ENCODE measurements around the gene GBF1. TPM values are rescaled to one million over a fixed set of nuclear protein-coding genes. Genes with fewer than 3 reads are reported as not detected.
A peak's percentile ranks its signal among the peaks of the same experiment; 100 is the strongest.
"Not testable (repeated sequence)": the region's sequence is repeated elsewhere in the genome, so short reads cannot be mapped to it uniquely, and the experiment has no call there.

Gene GBF1
- total RNA-seq, 1 donor from 2014 or later = 59.9 TPM

DNA sequence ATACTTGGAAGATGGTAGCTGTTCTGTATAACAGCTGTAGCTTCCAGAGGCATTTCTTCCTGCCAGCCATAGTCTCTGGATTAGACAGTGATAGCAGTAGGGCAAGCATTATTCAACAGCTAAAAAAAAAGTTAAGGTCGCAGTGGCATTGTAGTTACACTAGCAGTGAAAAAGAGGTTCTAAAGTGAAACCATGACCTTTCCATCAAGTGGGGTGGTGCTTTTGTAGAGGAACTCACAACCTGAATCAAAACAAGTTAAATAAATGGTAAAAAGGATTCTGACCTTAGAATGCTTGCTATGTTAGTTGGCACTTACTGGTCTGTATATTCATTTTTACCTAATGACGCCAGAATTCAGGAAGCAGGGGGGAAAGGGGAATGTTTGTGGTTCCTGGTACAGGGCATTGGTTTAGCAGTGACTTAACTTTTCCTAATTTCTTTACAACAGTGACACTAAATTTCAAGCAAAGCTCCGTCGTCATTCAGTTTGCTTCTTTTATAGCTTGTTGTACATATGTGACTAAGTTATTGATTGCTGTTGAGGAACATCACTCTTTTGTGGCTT is 55.0 kb downstream of the GBF1 start:
- H3K27ac Mint-ChIP-seq (ENCODE audit: unreplicated experiment) = peak overlapping the region; percentile 68
- no peak for DNase-seq (ENCODE audit: extremely low spot score, unreplicated experiment)
- H3K4me3 Mint-ChIP-seq (ENCODE audit: unreplicated experiment) = peak overlapping the region; percentile 1
- no peaks in the 10 kb centered on the region for H3K36me3 Mint-ChIP-seq (ENCODE audit: unreplicated experiment)
- TF ChIP-seq, protein P1, sequence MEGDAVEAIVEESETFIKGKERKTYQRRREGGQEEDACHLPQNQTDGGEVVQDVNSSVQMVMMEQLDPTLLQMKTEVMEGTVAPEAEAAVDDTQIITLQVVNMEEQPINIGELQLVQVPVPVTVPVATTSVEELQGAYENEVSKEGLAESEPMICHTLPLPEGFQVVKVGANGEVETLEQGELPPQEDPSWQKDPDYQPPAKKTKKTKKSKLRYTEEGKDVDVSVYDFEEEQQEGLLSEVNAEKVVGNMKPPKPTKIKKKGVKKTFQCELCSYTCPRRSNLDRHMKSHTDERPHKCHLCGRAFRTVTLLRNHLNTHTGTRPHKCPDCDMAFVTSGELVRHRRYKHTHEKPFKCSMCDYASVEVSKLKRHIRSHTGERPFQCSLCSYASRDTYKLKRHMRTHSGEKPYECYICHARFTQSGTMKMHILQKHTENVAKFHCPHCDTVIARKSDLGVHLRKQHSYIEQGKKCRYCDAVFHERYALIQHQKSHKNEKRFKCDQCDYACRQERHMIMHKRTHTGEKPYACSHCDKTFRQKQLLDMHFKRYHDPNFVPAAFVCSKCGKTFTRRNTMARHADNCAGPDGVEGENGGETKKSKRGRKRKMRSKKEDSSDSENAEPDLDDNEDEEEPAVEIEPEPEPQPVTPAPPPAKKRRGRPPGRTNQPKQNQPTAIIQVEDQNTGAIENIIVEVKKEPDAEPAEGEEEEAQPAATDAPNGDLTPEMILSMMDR (IDR thresholded peaks at IDR 0.05) = no peak
- no peaks in the 10 kb centered on the region for H3K9me3 Mint-ChIP-seq (ENCODE audit: unreplicated experiment)
- H3K4me1 Mint-ChIP-seq (ENCODE audit: unreplicated experiment) = peaks cover 21% of the 10 kb centered on the region
- no peaks in the 10 kb centered on the region for H3K27me3 Mint-ChIP-seq (ENCODE audit: unreplicated experiment)

DNA sequence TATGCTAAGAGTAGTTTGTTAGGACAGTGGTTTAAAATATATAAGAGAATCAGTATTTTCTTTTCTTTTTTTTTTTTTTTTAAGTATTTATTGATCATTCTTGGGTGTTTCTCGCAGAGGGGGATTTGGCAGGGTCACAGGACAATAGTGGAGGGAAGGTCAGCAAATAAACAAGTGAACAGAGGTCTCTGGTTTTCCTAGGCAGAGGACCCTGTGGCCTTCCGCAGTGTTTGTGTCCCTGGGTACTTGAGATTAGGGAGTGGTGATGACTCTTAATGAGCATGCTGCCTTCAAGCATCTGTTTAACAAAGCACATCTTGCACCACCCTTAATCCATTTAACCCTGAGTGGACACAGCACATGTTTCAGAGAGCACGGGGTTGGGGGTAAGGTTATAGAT is 55.6 kb downstream of the GBF1 start:
- Mint-ChIP-seq H3K27ac (ENCODE audit: unreplicated experiment) (peak overlapping the region; percentile 68), H3K4me1 (ENCODE audit: unreplicated experiment) (peaks cover 21% of the 10 kb centered on the region)
- DNase-seq (ENCODE audit: extremely low spot score, unreplicated experiment); H3K4me3 Mint-ChIP-seq (ENCODE audit: unreplicated experiment); H3K36me3 Mint-ChIP-seq (ENCODE audit: unreplicated experiment); H3K27me3 Mint-ChIP-seq (ENCODE audit: unreplicated experiment); H3K9me3 Mint-ChIP-seq (ENCODE audit: unreplicated experiment): not testable (repeated sequence)

DNA sequence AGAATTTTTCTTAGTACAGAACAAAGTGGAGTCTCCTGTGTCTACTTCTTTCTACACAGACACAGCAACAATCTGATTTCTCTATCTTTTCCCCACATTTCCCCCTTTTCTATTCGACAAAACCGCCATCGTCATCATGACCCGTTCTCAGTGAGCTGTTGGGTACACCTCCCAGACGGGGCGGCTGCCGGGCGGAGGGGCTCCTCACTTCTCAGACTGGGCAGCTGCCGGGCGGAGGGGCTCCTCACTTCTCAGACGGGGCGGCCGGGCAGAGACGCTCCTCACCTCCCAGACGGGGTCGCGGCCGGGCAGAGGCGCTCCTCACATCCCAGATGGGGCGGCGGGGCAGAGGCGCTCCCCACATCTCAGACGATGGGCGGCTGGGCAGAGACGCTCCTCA is 56.0 kb downstream of the GBF1 start:
- H3K36me3 Mint-ChIP-seq (ENCODE audit: unreplicated experiment); H3K4me3 Mint-ChIP-seq (ENCODE audit: unreplicated experiment); DNase-seq (ENCODE audit: extremely low spot score, unreplicated experiment); H3K9me3 Mint-ChIP-seq (ENCODE audit: unreplicated experiment); H3K27me3 Mint-ChIP-seq (ENCODE audit: unreplicated experiment): not testable (repeated sequence)
- Mint-ChIP-seq H3K4me1 (ENCODE audit: unreplicated experiment) (peaks cover 21% of the 10 kb centered on the region), H3K27ac (ENCODE audit: unreplicated experiment) (peak overlapping the region; percentile 68)

DNA sequence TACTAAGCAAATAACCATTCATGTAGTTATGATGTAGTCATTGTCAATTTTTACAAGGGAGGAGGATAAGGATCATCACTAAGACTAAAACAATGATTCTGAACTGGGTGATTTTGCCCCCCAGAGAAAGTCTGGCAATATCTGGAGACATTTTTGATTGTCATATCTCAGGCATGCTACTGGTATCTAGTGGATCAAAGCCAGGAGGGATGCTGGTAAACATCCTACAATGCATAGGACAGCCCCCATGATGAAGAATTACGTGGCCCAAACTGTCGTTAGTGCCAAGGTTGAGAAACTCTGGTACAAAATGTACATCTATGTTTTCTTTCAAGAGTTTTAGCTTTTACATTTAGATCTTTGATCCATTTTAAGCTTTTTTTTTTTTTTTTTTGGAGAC is 57.3 kb downstream of the GBF1 start:
- no peak for DNase-seq (ENCODE audit: extremely low spot score, unreplicated experiment)
- TF ChIP-seq, protein P1 (IDR thresholded peaks at IDR 0.05) = no peak
- H3K4me3 Mint-ChIP-seq (ENCODE audit: unreplicated experiment) = no peak overlapping the region
- H3K27ac Mint-ChIP-seq (ENCODE audit: unreplicated experiment) = no peak overlapping the region
- no peaks in the 10 kb centered on the region for H3K9me3 Mint-ChIP-seq (ENCODE audit: unreplicated experiment)
- no peaks in the 10 kb centered on the region for H3K36me3 Mint-ChIP-seq (ENCODE audit: unreplicated experiment)
- no peaks in the 10 kb centered on the region for H3K27me3 Mint-ChIP-seq (ENCODE audit: unreplicated experiment)
- peaks cover 21% of the 10 kb centered on the region for H3K4me1 Mint-ChIP-seq (ENCODE audit: unreplicated experiment)

DNA sequence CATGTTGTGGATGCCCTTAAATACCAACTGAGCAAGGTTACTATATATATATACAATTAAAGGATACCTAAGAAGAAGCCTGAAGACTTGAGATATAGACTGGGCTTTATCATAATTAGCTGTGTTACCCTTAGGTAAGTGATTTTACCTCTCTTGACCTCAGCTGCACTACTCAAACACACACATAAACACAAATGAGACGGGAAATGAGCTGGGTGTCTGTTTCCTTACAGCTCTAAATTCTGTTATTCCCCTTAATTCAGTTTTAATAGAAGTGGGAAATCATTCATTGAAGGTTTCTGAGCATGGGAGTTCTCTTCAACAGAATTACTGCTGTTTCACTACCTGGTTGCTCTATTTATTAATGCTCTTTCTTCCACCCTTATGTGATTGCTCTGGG is 60.7 kb downstream of the GBF1 start:
- Mint-ChIP-seq H3K27me3 (ENCODE audit: unreplicated experiment) (no peaks in the 10 kb centered on the region), H3K4me3 (ENCODE audit: unreplicated experiment) (no peak overlapping the region)

DNA sequence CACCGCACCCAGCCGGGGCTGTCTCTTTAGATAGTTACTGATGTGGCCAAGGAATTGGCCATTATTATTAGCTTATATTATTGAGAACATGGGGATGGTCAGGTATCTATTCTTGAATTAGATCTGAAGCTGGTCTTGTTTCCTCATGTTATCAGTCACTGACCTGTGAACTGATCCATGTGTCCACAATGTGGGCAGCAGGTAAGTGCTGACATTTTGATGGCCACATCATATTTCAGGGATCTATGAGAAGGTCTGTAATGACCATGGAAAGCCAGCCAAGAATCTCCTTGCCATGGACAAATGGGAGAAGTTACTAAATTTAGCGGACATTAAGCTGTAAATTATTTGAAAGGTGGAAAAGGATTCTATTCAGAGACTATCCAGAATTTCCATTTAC is 61.4 kb downstream of the GBF1 start:
- DNase-seq (ENCODE audit: extremely low spot score, unreplicated experiment) = no peak
- TF ChIP-seq, protein P1 (IDR thresholded peaks at IDR 0.05) = no peak
- no peaks in the 10 kb centered on the region for H3K27me3 Mint-ChIP-seq (ENCODE audit: unreplicated experiment)
- H3K9me3 Mint-ChIP-seq (ENCODE audit: unreplicated experiment) = no peaks in the 10 kb centered on the region
- H3K4me3 Mint-ChIP-seq (ENCODE audit: unreplicated experiment) = no peak overlapping the region
- peaks cover 5% of the 10 kb centered on the region for H3K36me3 Mint-ChIP-seq (ENCODE audit: unreplicated experiment)
- H3K27ac Mint-ChIP-seq (ENCODE audit: unreplicated experiment) = no peak overlapping the region
- H3K4me1 Mint-ChIP-seq (ENCODE audit: unreplicated experiment) = peaks cover 30% of the 10 kb centered on the region

More for the DNA sequence above, 60.7 kb downstream of the GBF1 start:
- TF ChIP-seq, protein P1 (IDR thresholded peaks at IDR 0.05) = no peak
- DNase-seq (ENCODE audit: extremely low spot score, unreplicated experiment) = no peak
- Mint-ChIP-seq H3K9me3 (ENCODE audit: unreplicated experiment) (no peaks in the 10 kb centered on the region), H3K36me3 (ENCODE audit: unreplicated experiment) (peaks cover 5% of the 10 kb centered on the region), H3K4me1 (ENCODE audit: unreplicated experiment) (peaks cover 27% of the 10 kb centered on the region), H3K27ac (ENCODE audit: unreplicated experiment) (no peak overlapping the region)

DNA sequence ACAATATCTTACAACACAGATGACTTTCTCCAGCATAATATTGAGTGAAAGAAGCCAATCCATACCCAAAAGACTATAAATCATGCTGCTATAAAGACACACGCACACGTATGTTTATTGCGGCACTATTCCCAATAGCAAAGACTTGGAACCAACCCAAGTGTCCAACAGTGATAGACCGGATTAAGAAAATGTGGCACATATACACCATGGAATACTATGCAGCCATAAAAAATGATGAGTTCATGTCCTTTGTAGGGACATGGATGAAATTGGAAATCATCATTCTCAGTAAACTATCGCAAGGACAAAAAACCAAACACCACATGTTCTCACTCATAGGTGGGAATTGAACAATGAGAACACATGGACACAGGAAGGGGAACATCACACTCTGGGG is 63.0 kb downstream of the GBF1 start:
- not testable (repeated sequence) for H3K27me3 Mint-ChIP-seq (ENCODE audit: unreplicated experiment); DNase-seq (ENCODE audit: extremely low spot score, unreplicated experiment); H3K9me3 Mint-ChIP-seq (ENCODE audit: unreplicated experiment); H3K36me3 Mint-ChIP-seq (ENCODE audit: unreplicated experiment); H3K4me3 Mint-ChIP-seq (ENCODE audit: unreplicated experiment); H3K27ac Mint-ChIP-seq (ENCODE audit: unreplicated experiment)
- H3K4me1 Mint-ChIP-seq (ENCODE audit: unreplicated experiment) = peaks cover 40% of the 10 kb centered on the region

Data from osteocyte (in vitro differentiated cells).